ENCODE measurements around the gene SCP2. TPM values are rescaled to one million over a fixed set of nuclear protein-coding genes. Genes with fewer than 3 reads are reported as not detected.

Gene SCP2
- total and polyA plus RNA-seq, 4 donors: 85.6 to 157 (median 128) TPM

DNA sequence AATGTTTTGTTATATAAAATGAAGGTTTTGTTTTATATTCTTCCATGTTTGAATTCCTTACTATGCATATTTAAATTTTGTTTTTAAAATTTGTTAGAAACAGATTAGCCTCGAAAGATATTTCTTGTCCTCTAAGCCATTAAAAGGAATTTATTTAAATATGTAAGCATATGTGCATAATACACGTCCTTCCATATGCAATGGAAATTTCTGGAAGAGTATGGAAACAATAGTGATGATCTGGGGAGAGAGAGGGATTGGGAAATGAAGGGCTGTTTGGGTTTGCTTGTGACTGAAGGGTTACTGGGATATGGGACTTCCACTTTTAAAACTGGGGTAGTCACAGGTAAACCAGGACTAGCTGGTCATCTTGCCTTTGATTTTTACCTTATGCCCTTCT lies 26.7 kb upstream of the SCP2 start:
- WGBS, 2 donors: 82 to 87% methylated on average over 2 of the region's 2 CpGs
- Histone ChIP-seq H3K9ac (ENCODE audit: insufficient read depth in 1 of 2, low read length in 2 of 2) (no peak overlapping the region), H3K4me3 (no peak overlapping the region), H3K9me3 (ENCODE audit: control insufficient read depth in 4 of 4, insufficient read depth in 3 of 4, low read length in 3 of 4) (no peaks in the 10 kb centered on the region), H3K27ac (ENCODE audit: low read depth in 1 of 2, low read length in 1 of 2) (no peak overlapping the region), H3K27me3 (ENCODE audit: control insufficient read depth in 3 of 3, insufficient read depth in 3 of 3, low read length in 2 of 3) (no peaks in the 10 kb centered on the region), H3K4me1 (ENCODE audit: control insufficient read depth in 5 of 5, insufficient read depth in 5 of 5, low read length in 5 of 5) (no peaks in the 10 kb centered on the region), H3K36me3 (ENCODE audit: control insufficient read depth in 4 of 4, insufficient read depth in 4 of 4, low read length in 4 of 4) (peaks cover 0 to 6% (median 3%) of the 10 kb centered on the region in 4 donors)
- no peak for DNase-seq
- ATAC-seq (ENCODE audit: insufficient read depth, low FRiP score): no peak
- TF ChIP-seq, protein P1, sequence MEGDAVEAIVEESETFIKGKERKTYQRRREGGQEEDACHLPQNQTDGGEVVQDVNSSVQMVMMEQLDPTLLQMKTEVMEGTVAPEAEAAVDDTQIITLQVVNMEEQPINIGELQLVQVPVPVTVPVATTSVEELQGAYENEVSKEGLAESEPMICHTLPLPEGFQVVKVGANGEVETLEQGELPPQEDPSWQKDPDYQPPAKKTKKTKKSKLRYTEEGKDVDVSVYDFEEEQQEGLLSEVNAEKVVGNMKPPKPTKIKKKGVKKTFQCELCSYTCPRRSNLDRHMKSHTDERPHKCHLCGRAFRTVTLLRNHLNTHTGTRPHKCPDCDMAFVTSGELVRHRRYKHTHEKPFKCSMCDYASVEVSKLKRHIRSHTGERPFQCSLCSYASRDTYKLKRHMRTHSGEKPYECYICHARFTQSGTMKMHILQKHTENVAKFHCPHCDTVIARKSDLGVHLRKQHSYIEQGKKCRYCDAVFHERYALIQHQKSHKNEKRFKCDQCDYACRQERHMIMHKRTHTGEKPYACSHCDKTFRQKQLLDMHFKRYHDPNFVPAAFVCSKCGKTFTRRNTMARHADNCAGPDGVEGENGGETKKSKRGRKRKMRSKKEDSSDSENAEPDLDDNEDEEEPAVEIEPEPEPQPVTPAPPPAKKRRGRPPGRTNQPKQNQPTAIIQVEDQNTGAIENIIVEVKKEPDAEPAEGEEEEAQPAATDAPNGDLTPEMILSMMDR (IDR thresholded peaks at IDR 0.05; ENCODE audit: control extremely low read depth, extremely low read depth): no peak

DNA sequence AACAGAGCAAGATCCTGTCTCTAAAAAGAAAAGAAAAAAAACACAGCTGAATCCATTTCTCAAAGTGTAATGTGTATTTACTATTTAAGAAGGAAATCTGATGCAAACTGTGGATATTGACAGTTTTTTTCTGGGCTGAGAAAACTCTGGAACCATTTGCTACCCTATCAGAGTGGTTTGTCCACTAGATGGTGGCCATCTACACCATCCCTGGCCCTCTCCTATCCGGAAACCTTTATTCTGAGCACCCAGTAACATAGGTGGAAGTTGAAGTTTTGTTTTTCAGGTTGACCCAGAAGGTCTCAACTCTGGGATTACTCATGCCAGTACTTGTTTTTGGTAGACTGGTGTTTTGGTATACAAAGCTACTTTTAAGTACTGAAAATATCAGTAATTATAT lies 25.7 kb upstream of the SCP2 start:
- Histone ChIP-seq H3K27me3 (ENCODE audit: control insufficient read depth in 3 of 3, insufficient read depth in 3 of 3, low read length in 2 of 3) (no peaks in the 10 kb centered on the region), H3K9me3 (ENCODE audit: control insufficient read depth in 4 of 4, insufficient read depth in 3 of 4, low read length in 3 of 4) (no peaks in the 10 kb centered on the region), H3K4me1 (ENCODE audit: control insufficient read depth in 5 of 5, insufficient read depth in 5 of 5, low read length in 5 of 5) (no peaks in the 10 kb centered on the region), H3K4me3 (no peak overlapping the region), H3K9ac (ENCODE audit: insufficient read depth in 1 of 2, low read length in 2 of 2) (no peak overlapping the region), H3K36me3 (ENCODE audit: control insufficient read depth in 4 of 4, insufficient read depth in 4 of 4, low read length in 4 of 4) (peaks cover 0 to 6% (median 2%) of the 10 kb centered on the region in 4 donors), H3K27ac (ENCODE audit: low read depth in 1 of 2, low read length in 1 of 2) (no peak overlapping the region)
- DNase-seq (no peak), ATAC-seq (ENCODE audit: insufficient read depth, low FRiP score) (no peak)
- 81 to 89% methylated on average over 1 of the region's 1 CpG for WGBS, 2 donors
- TF ChIP-seq, protein P1 (IDR thresholded peaks at IDR 0.05; ENCODE audit: control extremely low read depth, extremely low read depth): no peak

DNA sequence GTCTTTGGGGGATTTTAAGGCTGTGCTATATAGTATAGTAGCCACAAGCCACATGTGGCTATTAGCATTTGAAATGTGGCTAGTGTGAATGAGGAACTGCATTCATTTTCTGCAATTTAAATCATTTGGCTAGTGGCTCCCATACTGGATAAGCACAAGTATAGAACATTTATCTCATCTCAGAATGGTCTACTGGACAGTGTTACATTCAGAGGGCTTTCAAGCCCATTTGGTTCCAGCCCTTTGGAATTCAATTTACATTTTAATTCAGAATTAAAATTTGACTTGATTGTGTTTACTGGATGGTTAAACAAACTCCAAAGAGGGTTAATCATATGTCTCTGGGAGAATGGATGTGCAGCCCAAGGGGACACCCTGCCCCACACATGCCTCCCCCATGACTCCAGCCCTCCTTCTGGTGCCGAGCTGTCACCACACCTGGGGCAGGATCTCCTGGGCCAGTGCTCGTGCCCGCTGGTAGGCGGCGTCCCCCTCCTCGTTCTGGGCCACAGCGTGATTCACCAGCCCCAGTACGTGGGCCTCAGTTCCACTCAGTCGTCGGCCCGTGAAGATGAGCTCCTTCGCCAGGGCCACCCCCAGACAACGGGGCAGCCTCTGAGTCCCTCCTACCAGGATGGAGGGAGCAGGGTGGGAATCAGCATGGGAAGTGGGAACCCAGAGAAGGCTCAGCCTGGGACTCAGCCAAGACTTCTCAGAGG lies 22.7 kb upstream of the SCP2 start:
- no peaks in the 10 kb centered on the region for H3K4me1 ChIP-seq (ENCODE audit: control insufficient read depth in 5 of 5, insufficient read depth in 5 of 5, low read length in 5 of 5)
- no peaks in the 10 kb centered on the region for H3K27me3 ChIP-seq (ENCODE audit: control insufficient read depth in 3 of 3, insufficient read depth in 3 of 3, low read length in 2 of 3)
- no peak overlapping the region for H3K9ac ChIP-seq (ENCODE audit: insufficient read depth in 1 of 2, low read length in 2 of 2)
- ATAC-seq (ENCODE audit: insufficient read depth, low FRiP score) (no peak), DNase-seq (no peak)
- 93 to 96% methylated on average over 13 of the region's 13 CpGs for WGBS, 2 donors
- H3K36me3 ChIP-seq (ENCODE audit: control insufficient read depth in 4 of 4, insufficient read depth in 4 of 4, low read length in 4 of 4): peaks cover 0 to 3% (median 0%) of the 10 kb centered on the region in 4 donors
- no peak overlapping the region for H3K27ac ChIP-seq (ENCODE audit: low read depth in 1 of 2, low read length in 1 of 2)
- H3K4me3 ChIP-seq: no peak overlapping the region
- TF ChIP-seq, protein P1 (IDR thresholded peaks at IDR 0.05; ENCODE audit: control extremely low read depth, extremely low read depth): no peak
- no peaks in the 10 kb centered on the region for H3K9me3 ChIP-seq (ENCODE audit: control insufficient read depth in 4 of 4, insufficient read depth in 3 of 4, low read length in 3 of 4)
